ENCODE data around the gene RASSF3. TPM values are rescaled to one million over a fixed set of nuclear protein-coding genes. Genes with fewer than 3 reads are reported as not detected.

RASSF3 gene
- total RNA-seq, 4 donors from 2014 or later: 7.3 to 18.7 (median 11.2) TPM

GRCh38 chr12:64574837-64575236 lies 35.5 kb upstream of the RASSF3 start:
- no peak for DNase-seq
- Histone ChIP-seq H3K4me3 (replicated peaks in 1 of 3) (no peak overlapping the region), H3K36me3 (no peaks in the 10 kb centered on the region), H3K27ac (no peak overlapping the region), H3K9me3 (no peaks in the 10 kb centered on the region), H3K4me1 (peaks cover 0 to 1% of the 10 kb centered on the region in 2 donors), H3K27me3 (no peaks in the 10 kb centered on the region)
- intact Hi-C loops (cut with DNase I): no loop called here
- no peak for TF ChIP-seq POLR2A (IDR thresholded peaks at IDR 0.05)
- TF ChIP-seq, protein P1, sequence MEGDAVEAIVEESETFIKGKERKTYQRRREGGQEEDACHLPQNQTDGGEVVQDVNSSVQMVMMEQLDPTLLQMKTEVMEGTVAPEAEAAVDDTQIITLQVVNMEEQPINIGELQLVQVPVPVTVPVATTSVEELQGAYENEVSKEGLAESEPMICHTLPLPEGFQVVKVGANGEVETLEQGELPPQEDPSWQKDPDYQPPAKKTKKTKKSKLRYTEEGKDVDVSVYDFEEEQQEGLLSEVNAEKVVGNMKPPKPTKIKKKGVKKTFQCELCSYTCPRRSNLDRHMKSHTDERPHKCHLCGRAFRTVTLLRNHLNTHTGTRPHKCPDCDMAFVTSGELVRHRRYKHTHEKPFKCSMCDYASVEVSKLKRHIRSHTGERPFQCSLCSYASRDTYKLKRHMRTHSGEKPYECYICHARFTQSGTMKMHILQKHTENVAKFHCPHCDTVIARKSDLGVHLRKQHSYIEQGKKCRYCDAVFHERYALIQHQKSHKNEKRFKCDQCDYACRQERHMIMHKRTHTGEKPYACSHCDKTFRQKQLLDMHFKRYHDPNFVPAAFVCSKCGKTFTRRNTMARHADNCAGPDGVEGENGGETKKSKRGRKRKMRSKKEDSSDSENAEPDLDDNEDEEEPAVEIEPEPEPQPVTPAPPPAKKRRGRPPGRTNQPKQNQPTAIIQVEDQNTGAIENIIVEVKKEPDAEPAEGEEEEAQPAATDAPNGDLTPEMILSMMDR (IDR thresholded peaks at IDR 0.05): no peak

DNA sequence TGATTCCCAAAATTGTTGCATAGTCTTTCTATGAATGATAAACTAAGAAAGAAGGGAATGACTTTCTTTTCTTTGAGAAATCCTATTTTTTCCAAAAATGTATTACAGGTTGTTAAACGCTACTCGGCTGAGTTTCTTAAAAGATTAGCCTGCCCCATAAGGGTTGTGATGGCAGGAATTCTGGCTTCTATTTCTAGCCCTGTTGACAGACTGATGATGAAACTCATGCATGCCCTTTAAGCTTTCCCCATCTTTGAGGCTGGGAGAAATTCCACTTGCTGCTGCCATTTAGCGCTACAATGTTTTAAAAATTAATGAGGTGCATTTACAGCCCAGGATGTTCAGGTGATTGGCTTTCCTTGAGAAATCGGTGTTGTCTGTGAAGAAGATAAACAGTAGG lies 33.2 kb upstream of the RASSF3 start:
- Histone ChIP-seq H3K27ac (no peak overlapping the region), H3K4me1 (peaks cover 3 to 10% of the 10 kb centered on the region in 2 donors), H3K36me3 (no peaks in the 10 kb centered on the region), H3K4me3 (replicated peaks in 1 of 3) (no peak overlapping the region), H3K27me3 (no peaks in the 10 kb centered on the region), H3K9me3 (no peaks in the 10 kb centered on the region)
- intact Hi-C loops (cut with DNase I): no loop called here
- 84 to 95% methylated on average over 4 of the region's 4 CpGs for WGBS, 2 donors
- no peak for DNase-seq
- TF ChIP-seq POLR2A (IDR thresholded peaks at IDR 0.05): no peak
- TF ChIP-seq, protein P1 (IDR thresholded peaks at IDR 0.05): no peak

- no peak for DNase-seq
Observed at GRCh38 chr12:64578566-64578965, 31.7 kb upstream of the RASSF3 start.

DNA sequence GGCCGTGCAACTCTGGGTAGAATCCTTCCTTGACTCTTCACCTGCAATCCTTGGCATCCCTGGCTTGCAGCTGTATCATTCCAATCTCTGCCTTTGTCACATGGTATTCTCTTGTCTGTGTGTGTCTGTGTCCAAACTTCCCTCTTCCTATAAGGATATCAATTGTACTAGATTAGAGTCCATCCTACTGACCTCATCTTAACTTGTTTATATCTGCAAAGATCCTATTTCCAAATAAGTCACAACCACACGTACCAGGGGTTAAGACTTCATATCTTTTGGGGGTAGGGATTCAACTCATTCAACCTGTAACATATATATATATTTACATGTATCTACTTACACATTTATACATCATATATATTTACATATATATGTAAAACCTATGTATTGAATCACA lies 29.6 kb upstream of the RASSF3 start:
- no peak for DNase-seq
- 85 to 95% methylated on average over 2 of the region's 2 CpGs for WGBS, 2 donors
- intact Hi-C loops (cut with DNase I): no loop called here

More at GRCh38 chr12:64578566-64578965, 31.7 kb upstream of the RASSF3 start:
- intact Hi-C loops (cut with DNase I): no loop called here
- H3K36me3 ChIP-seq: no peaks in the 10 kb centered on the region
- no peaks in the 10 kb centered on the region for H3K9me3 ChIP-seq
- H3K4me3 ChIP-seq (replicated peaks in 1 of 3): no peak overlapping the region
- TF ChIP-seq, protein P1 (IDR thresholded peaks at IDR 0.05): no peak
- TF ChIP-seq POLR2A (IDR thresholded peaks at IDR 0.05): no peak
- peaks cover 16 to 25% of the 10 kb centered on the region in 2 donors for H3K4me1 ChIP-seq
- no peaks in the 10 kb centered on the region for H3K27me3 ChIP-seq
- H3K27ac ChIP-seq: no peak overlapping the region
- 87 to 90% methylated on average over 4 of the region's 4 CpGs for WGBS, 2 donors

GRCh38 chr12:64582114-64582513 lies 28.2 kb upstream of the RASSF3 start:
- no peaks in the 10 kb centered on the region for H3K27me3 ChIP-seq
- H3K9me3 ChIP-seq: no peaks in the 10 kb centered on the region
- TF ChIP-seq POLR2A (IDR thresholded peaks at IDR 0.05): no peak
- TF ChIP-seq, protein P1 (IDR thresholded peaks at IDR 0.05): no peak
- H3K4me3 ChIP-seq (replicated peaks in 1 of 3): no peak overlapping the region
- peaks cover 21 to 34% of the 10 kb centered on the region in 2 donors for H3K4me1 ChIP-seq
- DNase-seq: peak; percentile 18 to 38
- intact Hi-C loops (cut with DNase I): no loop called here
- 59 to 66% methylated on average over 3 of the region's 3 CpGs for WGBS, 2 donors
- H3K36me3 ChIP-seq: no peaks in the 10 kb centered on the region
- no peak overlapping the region for H3K27ac ChIP-seq

More for the DNA sequence above, 29.6 kb upstream of the RASSF3 start:
- TF ChIP-seq POLR2A (IDR thresholded peaks at IDR 0.05): no peak
- TF ChIP-seq, protein P1 (IDR thresholded peaks at IDR 0.05): no peak
- no peaks in the 10 kb centered on the region for H3K36me3 ChIP-seq
- peaks cover 21 to 34% of the 10 kb centered on the region in 2 donors for H3K4me1 ChIP-seq
- H3K27ac ChIP-seq: no peak overlapping the region
- H3K9me3 ChIP-seq: no peaks in the 10 kb centered on the region
- no peaks in the 10 kb centered on the region for H3K27me3 ChIP-seq
- no peak overlapping the region for H3K4me3 ChIP-seq (replicated peaks in 1 of 3)
